HG03457 (cell line): ENCODE results near the gene CUX1.
"Not testable (repeated sequence)": the region's sequence is repeated elsewhere in the genome, so short reads cannot be mapped to it uniquely, and the experiment has no call there.

Experiments used
- ATAC-seq: cut with Tn5 transposase; IDR thresholded peaks from one replicate; pipeline ENCODE4 v1.9.1; 2021; ENCODE audit warnings: moderate number of reproducible peaks; ENCODE audit not compliant: unreplicated experiment

The CUX1 gene

GRCh38 chr7:101792682-101793071, 24.7 kb upstream of the CUX1 start:
- ATAC-seq = not testable (repeated sequence)

- no peak for ATAC-seq
These were observed 22.0 kb upstream of the CUX1 start for GRCh38 chr7:101795461-101795860.

- not testable (repeated sequence) for ATAC-seq
These were observed 19.3 kb upstream of the CUX1 start for GRCh38 chr7:101798173-101798572.

GRCh38 chr7:101803203-101804087, 14.0 kb upstream of the CUX1 start:
- no peak for ATAC-seq

GRCh38 chr7:101804088-101804963, 13.1 kb upstream of the CUX1 start:
- ATAC-seq = no peak

GRCh38 chr7:101804967-101805366, 12.5 kb upstream of the CUX1 start:
- no peak for ATAC-seq

GRCh38 chr7:101812595-101812994, 4.8 kb upstream of the CUX1 start:
- no peak for ATAC-seq

GRCh38 chr7:101813402-101814019, 3.9 kb upstream of the CUX1 start:
- ATAC-seq = no peak

- ATAC-seq = no peak
These were observed 3.1 kb upstream of the CUX1 start for GRCh38 chr7:101814081-101814990.

GRCh38 chr7:101814991-101815825, 2.2 kb upstream of the CUX1 start:
- ATAC-seq = no peak

GRCh38 chr7:101815826-101816594, 1.4 kb upstream of the CUX1 start:
- ATAC-seq = no peak

GRCh38 chr7:101816595-101817470, 593 bp upstream of the CUX1 start:
- no peak for ATAC-seq

- no peak for ATAC-seq
These were observed 1.1 kb downstream of the CUX1 start for GRCh38 chr7:101818287-101819071.

GRCh38 chr7:101819183-101819582, 1.8 kb downstream of the CUX1 start:
- ATAC-seq = no peak

- no peak for ATAC-seq
These were observed 2.6 kb downstream of the CUX1 start for GRCh38 chr7:101819913-101820522.

GRCh38 chr7:101820703-101821102, 3.3 kb downstream of the CUX1 start:
- ATAC-seq = no peak

GRCh38 chr7:101822632-101823031, 5.2 kb downstream of the CUX1 start:
- ATAC-seq = not testable (repeated sequence)
